CD4-positive, CD25-positive, alpha-beta regulatory T cell (primary cell): Measurements from ENCODE around the gene MFSD6L. TPM values are rescaled to one million over a fixed set of nuclear protein-coding genes. Genes with fewer than 3 reads are reported as not detected.

Source experiments
- ATAC-seq, 2 donors: fragments of 150-1000 bp; cut with Tn5 transposase; one replicate each; pipeline ENCODE4 v1.10.0; 2021; ENCODE audit warnings: low read depth in 2 of 2, moderate number of reproducible peaks in 2 of 2, moderate library complexity in 1 of 2
- DNase-seq, 3 donors: peaks; one replicate each; pipeline versions ENCODE4 v3.0.0 to v3.0.0-alpha.2; 2012 to 2022; ENCODE audit warnings: mixed read lengths in 1 of 3
- H3K27ac ChIP-seq: one replicate; pipeline ENCODE4 v1.7.0; 2013; ENCODE audit warnings: mild to moderate bottlenecking, low read length; ENCODE audit not compliant: insufficient read depth, poor library complexity, severe bottlenecking
- H3K27me3 ChIP-seq: one replicate; pipeline ENCODE4 v1.7.0; 2013; ENCODE audit warnings: low read length; ENCODE audit not compliant: control insufficient read depth, insufficient read depth
- H3K36me3 ChIP-seq: one replicate; pipeline ENCODE4 v1.7.0; 2013; ENCODE audit warnings: mild to moderate bottlenecking, low read length, moderate library complexity; ENCODE audit not compliant: control insufficient read depth, insufficient read depth
- H3K4me1 ChIP-seq: 2 replicates; pipeline ENCODE4 v1.7.0; 2013; ENCODE audit warnings: mild to moderate bottlenecking, low read length; ENCODE audit not compliant: insufficient read depth, control insufficient read depth, poor library complexity, severe bottlenecking
- H3K4me3 ChIP-seq: one replicate; pipeline ENCODE4 v1.7.0; 2013; ENCODE audit warnings: low read depth, mild to moderate bottlenecking, low read length, moderate library complexity
- H3K9me3 ChIP-seq, 2 experiments: 1 replicate in 1 of 2; 2 replicates in 1 of 2; pipeline ENCODE4 v1.7.0; 2013; ENCODE audit warnings: low read length in 2 of 2, mild to moderate bottlenecking in 1 of 2, moderate library complexity in 1 of 2; ENCODE audit not compliant: control insufficient read depth in 2 of 2
- H3K27ac Mint-ChIP-seq, 3 donors: one replicate each; pipeline ENCODE4 v1.8.0; 2020 to 2022; ENCODE audit warnings: mild to moderate bottlenecking in 3 of 3, mixed read lengths in 3 of 3, moderate library complexity in 2 of 3
- H3K27me3 Mint-ChIP-seq: one replicate; pipeline ENCODE4 v1.8.0; 2022; ENCODE audit warnings: mild to moderate bottlenecking, mixed read lengths
- H3K36me3 Mint-ChIP-seq: one replicate; pipeline ENCODE4 v1.8.0; 2020; ENCODE audit warnings: mixed read lengths
- H3K4me1 Mint-ChIP-seq, 4 donors: one replicate each; pipeline ENCODE4 v1.8.0; 2020 to 2022; ENCODE audit warnings: mixed read lengths in 4 of 4, mild to moderate bottlenecking in 1 of 4
- H3K4me3 Mint-ChIP-seq, 4 donors: one replicate each; pipeline ENCODE4 v1.8.0; 2020 to 2022; ENCODE audit warnings: mild to moderate bottlenecking in 4 of 4, mixed read lengths in 4 of 4, moderate library complexity in 3 of 4
- H3K9me3 Mint-ChIP-seq, 7 donors: one replicate each; pipeline ENCODE4 v1.8.0; 2020 to 2022; ENCODE audit warnings: mixed read lengths in 7 of 7, mild to moderate bottlenecking in 3 of 7, moderate library complexity in 2 of 7
- polyA plus RNA-seq, 4 donors: library from polyadenylated mRNA; unstranded; fragments of 300-500 nt; fragmentation: Illumina TruSeq; gene quantifications; one replicate each; pipeline ENCODE4 v1.2.3, GENCODE V29; 2021
- total RNA-seq: library from RNA; stranded (reverse); gene quantifications from one replicate; pipeline ENCODE4 v1.2.3, GENCODE V29; 2022

MFSD6L gene
- total and polyA plus RNA-seq, 5 donors from 2014 or later = not detected

GRCh38 chr17:8803531-8804420 lies 4.6 kb upstream of the MFSD6L start:
- Mint-ChIP-seq H3K27ac (peak overlapping the region in 1 of 3 donors; percentile 59), H3K4me3 (no peak overlapping the region), H3K9me3 (peaks cover 0 to 15% (median 3%) of the 10 kb centered on the region in 7 donors), H3K27me3 (peaks cover 17% of the 10 kb centered on the region), H3K36me3 (peaks cover 3% of the 10 kb centered on the region), H3K4me1 (peaks cover 0 to 2% (median 0%) of the 10 kb centered on the region in 4 donors)
- Histone ChIP-seq H3K4me3 (no peak overlapping the region), H3K4me1 (no peaks in the 10 kb centered on the region), H3K27ac (no peak overlapping the region), H3K27me3 (peaks cover 4% of the 10 kb centered on the region), H3K36me3 (no peaks in the 10 kb centered on the region), H3K9me3 (peaks cover 0 to 8% of the 10 kb centered on the region in 2 experiments)
- DNase-seq (peak in 1 of 3 donors; percentile 9), ATAC-seq (no peak)

GRCh38 chr17:8801135-8801840 lies 2.1 kb upstream of the MFSD6L start:
- ATAC-seq (no peak), DNase-seq (no peak)
- Histone ChIP-seq H3K36me3 (no peaks in the 10 kb centered on the region), H3K9me3 (no peaks in the 10 kb centered on the region), H3K4me3 (no peak overlapping the region), H3K4me1 (no peaks in the 10 kb centered on the region), H3K27me3 (no peaks in the 10 kb centered on the region), H3K27ac (no peak overlapping the region)
- Mint-ChIP-seq H3K9me3 (no peaks in the 10 kb centered on the region), H3K36me3 (no peaks in the 10 kb centered on the region), H3K4me3 (no peak overlapping the region), H3K4me1 (no peaks in the 10 kb centered on the region), H3K27me3 (peaks cover 11% of the 10 kb centered on the region), H3K27ac (no peak overlapping the region)

- Histone ChIP-seq H3K27ac (no peak overlapping the region), H3K36me3 (no peaks in the 10 kb centered on the region), H3K27me3 (no peaks in the 10 kb centered on the region), H3K9me3 (no peaks in the 10 kb centered on the region), H3K4me3 (no peak overlapping the region), H3K4me1 (no peaks in the 10 kb centered on the region)
- Mint-ChIP-seq H3K36me3 (no peaks in the 10 kb centered on the region), H3K4me1 (no peaks in the 10 kb centered on the region), H3K9me3 (no peaks in the 10 kb centered on the region), H3K27me3 (peaks cover 11% of the 10 kb centered on the region), H3K4me3 (no peak overlapping the region), H3K27ac (no peak overlapping the region)
- DNase-seq = no peak
- no peak for ATAC-seq
Observed at GRCh38 chr17:8800656-8801055, 1.5 kb upstream of the MFSD6L start.

- ATAC-seq (no peak), DNase-seq (no peak)
- Histone ChIP-seq H3K4me1 (no peaks in the 10 kb centered on the region), H3K27me3 (no peaks in the 10 kb centered on the region), H3K27ac (no peak overlapping the region), H3K36me3 (no peaks in the 10 kb centered on the region), H3K9me3 (no peaks in the 10 kb centered on the region), H3K4me3 (no peak overlapping the region)
- Mint-ChIP-seq H3K36me3 (no peaks in the 10 kb centered on the region), H3K4me1 (no peaks in the 10 kb centered on the region), H3K27ac (no peak overlapping the region), H3K27me3 (peaks cover 11% of the 10 kb centered on the region), H3K9me3 (no peaks in the 10 kb centered on the region), H3K4me3 (no peak overlapping the region)
Observed at GRCh38 chr17:8799570-8800212, 526 bp upstream of the MFSD6L start.

GRCh38 chr17:8798176-8798845 lies 854 bp downstream of the MFSD6L start:
- no peak overlapping the region for H3K4me3 ChIP-seq
- Mint-ChIP-seq H3K4me1 (no peaks in the 10 kb centered on the region), H3K36me3 (no peaks in the 10 kb centered on the region), H3K27me3 (peaks cover 16% of the 10 kb centered on the region), H3K27ac (no peak overlapping the region), H3K4me3 (no peak overlapping the region), H3K9me3 (peaks cover 0 to 2% (median 0%) of the 10 kb centered on the region in 7 donors)
- H3K27me3 ChIP-seq = no peaks in the 10 kb centered on the region
- ATAC-seq (no peak), DNase-seq (no peak)
- H3K4me1 ChIP-seq = no peaks in the 10 kb centered on the region
- H3K36me3 ChIP-seq = no peaks in the 10 kb centered on the region
- H3K9me3 ChIP-seq = no peaks in the 10 kb centered on the region
- no peak overlapping the region for H3K27ac ChIP-seq

- Mint-ChIP-seq H3K4me1 (no peaks in the 10 kb centered on the region), H3K27ac (no peak overlapping the region), H3K4me3 (no peak overlapping the region), H3K36me3 (no peaks in the 10 kb centered on the region), H3K27me3 (peaks cover 16% of the 10 kb centered on the region), H3K9me3 (peaks cover 0 to 3% (median 0%) of the 10 kb centered on the region in 7 donors)
- no peak overlapping the region for H3K27ac ChIP-seq
- no peak for DNase-seq
- no peaks in the 10 kb centered on the region for H3K9me3 ChIP-seq
- no peaks in the 10 kb centered on the region for H3K4me1 ChIP-seq
- no peaks in the 10 kb centered on the region for H3K36me3 ChIP-seq
- no peaks in the 10 kb centered on the region for H3K27me3 ChIP-seq
- no peak for ATAC-seq
- H3K4me3 ChIP-seq = no peak overlapping the region
Observed at GRCh38 chr17:8797621-8798175, 1.5 kb downstream of the MFSD6L start.

- H3K4me1 Mint-ChIP-seq = no peaks in the 10 kb centered on the region
- Histone ChIP-seq H3K36me3 (no peaks in the 10 kb centered on the region), H3K27ac (no peak overlapping the region)
Observed at GRCh38 chr17:8794636-8795035, 4.5 kb downstream of the MFSD6L start.

More at GRCh38 chr17:8794636-8795035, 4.5 kb downstream of the MFSD6L start:
- no peak overlapping the region for H3K4me3 ChIP-seq
- Mint-ChIP-seq H3K9me3 (peaks cover 0 to 8% (median 0%) of the 10 kb centered on the region in 7 donors), H3K4me3 (no peak overlapping the region), H3K27me3 (peaks cover 18% of the 10 kb centered on the region), H3K27ac (peak overlapping the region in 1 of 3 donors; percentile 83), H3K36me3 (no peaks in the 10 kb centered on the region)
- H3K4me1 ChIP-seq = no peaks in the 10 kb centered on the region
- peaks cover 4 to 7% of the 10 kb centered on the region in 2 experiments for H3K9me3 ChIP-seq
- ATAC-seq = no peak
- no peak for DNase-seq
- no peaks in the 10 kb centered on the region for H3K27me3 ChIP-seq
